Heart left ventricle (tissue), 16 donors: ENCODE data around the gene MICOS13. TPM values are rescaled to one million over a fixed set of nuclear protein-coding genes. Genes with fewer than 3 reads are reported as not detected.
"Not testable (repeated sequence)": the region's sequence is repeated elsewhere in the genome, so short reads cannot be mapped to it uniquely, and the experiment has no call there.

ENCODE experiments used
- ATAC-seq, 4 donors: fragments of 200-7000 bp; cut with Tn5 transposase; one replicate each; pipeline ENCODE4 v1.9.1; 2020 to 2022; ENCODE audit warnings: moderate library complexity in 4 of 4, mild to moderate bottlenecking in 3 of 4, moderate number of reproducible peaks in 1 of 4
- DNase-seq, 5 donors: peaks; one replicate each; pipeline ENCODE4 v3.0.0-alpha.2; 2020
- H3K27ac ChIP-seq, 12 donors: fragments of 200-600 bp; sonication (generic) in 4 of 12; one replicate each; pipeline versions ENCODE4 v1.5.0 to v1.8.0; 2016 to 2022; ENCODE audit warnings: mild to moderate bottlenecking in 2 of 12
- H3K27me3 ChIP-seq, 9 donors: fragments of 200-600 bp; sonication (generic) in 2 of 9; one replicate each; pipeline versions ENCODE4 v1.5.1 to v1.8.0; 2016 to 2022; ENCODE audit warnings: mild to moderate bottlenecking in 3 of 9
- H3K36me3 ChIP-seq, 9 donors: fragments of 200-600 bp; sonication (generic) in 2 of 9; one replicate each; pipeline versions ENCODE4 v1.5.0 to v1.8.0; 2018 to 2022; ENCODE audit warnings: mild to moderate bottlenecking in 2 of 9
- H3K4me1 ChIP-seq, 12 donors: fragments of 200-600 bp; sonication (generic) in 4 of 12; one replicate each; pipeline versions ENCODE4 v1.5.0 to v1.8.0; 2016 to 2022; ENCODE audit warnings: mild to moderate bottlenecking in 3 of 12
- H3K4me3 ChIP-seq, 12 donors: fragments of 200-600 bp; sonication (generic) in 4 of 12; one replicate each; pipeline versions ENCODE4 v1.5.0 to v1.8.0; 2017 to 2022; ENCODE audit warnings: mild to moderate bottlenecking in 9 of 12, moderate library complexity in 4 of 12
- H3K9me3 ChIP-seq, 12 donors: fragments of 200-600 bp; sonication (generic) in 4 of 12; one replicate each; pipeline versions ENCODE4 v1.5.0 to v1.8.0; 2016 to 2022; ENCODE audit warnings: mild to moderate bottlenecking in 1 of 12
- CTCF ChIP-seq, 12 donors: fragments of 200-600 bp; sonication (generic) in 4 of 12; IDR thresholded peaks; one replicate each; pipeline versions ENCODE4 v1.5.0 to v1.8.0; 2018 to 2022; ENCODE audit warnings: antibody characterized with exemption in 12 of 12, mild to moderate bottlenecking in 5 of 12
- POLR2A ChIP-seq, 2 donors: fragments of 450-650 bp; IDR thresholded peaks; one replicate each; pipeline ENCODE4 v1.6.1; 2017; ENCODE audit warnings: antibody characterized with exemption in 2 of 2, mild to moderate bottlenecking in 2 of 2, moderate library complexity in 2 of 2
- WGBS, 4 donors: extraction: QIAGEN DNeasy Blood & Tissue Kit in 2 of 4; methylation state at CpG; one replicate each; pipeline versions ENCODE4 v1.1.5 to v1.1.7; 2013 to 2018; 5-methylcytosine and 5-hydroxymethylcytosine counted together
- intact Hi-C, 10 donors: fragments of 100-400 bp; cut with DNase I; formaldehyde crosslinking; loops; one replicate each; pipeline versions ENCODE4 v1.11.1 to v1.14.2; 2022
- polyA plus RNA-seq, 2 donors: library from polyadenylated mRNA; stranded (reverse); fragments of 200-250 nt; gene quantifications; one replicate each; pipeline ENCODE4 v1.2.3, GENCODE V29; 2013
- total RNA-seq, 9 donors: library from RNA; depleted of rRNA in 2 of 9; stranded (reverse); fragments of >200 nt in 2 of 9; fragmentation: NEBNext Ultra II Directional in 3 of 9; extraction: Animal tissue kit (Norgen Biotek cat#: 25700) in 3 of 9; gene quantifications; one replicate each; pipeline versions ENCODE4 v1.1.0 to v1.2.4, GENCODE V29; 2016 to 2023
- donor health status: ischemic (EF 13 %, LVEDD 7.1; RV severe dilation, severe dysfunction).
- donor health status: healthy with polysubstance abuse.
- donor health status: DM: no; HTN: yes; CAD: no.
- donor health status: DM: no; HTN: no; CAD: no.
- donor health status: ischemic (EF 25% LVEDD 6.9; RV normal size, moderate dysfunction).
- donor health status: ischemic (EF 25% LVEDD 5.7; RV mildly dilated, moderate dysfunction).
- donor health status: healthy.
- donor health status: DM: yes; HTN: yes; CAD: no.
- donor health status: ischemic (EF 35%, LVEDD 5.7; RV mildly dilated, moderate dysfunction).
- donor health status: nonischemic (EF 11% LVEDD 7.7; RV severe dilation, severe dysfunction).
- donor health status: DM: yes; HTN: yes; CAD: no.
- donor health status: PGD.
- donor health status: ischemic (EF 29% LVEDD 5.4; RV normal size, mild dysfunction).
- donor health status: nonischemic (EF 23%, LVEDD 6.1; RV moderate dilation, normal function).

MICOS13 gene
- total and polyA plus RNA-seq, 11 donors, result 103 to 435 (median 142) TPM

DNA sequence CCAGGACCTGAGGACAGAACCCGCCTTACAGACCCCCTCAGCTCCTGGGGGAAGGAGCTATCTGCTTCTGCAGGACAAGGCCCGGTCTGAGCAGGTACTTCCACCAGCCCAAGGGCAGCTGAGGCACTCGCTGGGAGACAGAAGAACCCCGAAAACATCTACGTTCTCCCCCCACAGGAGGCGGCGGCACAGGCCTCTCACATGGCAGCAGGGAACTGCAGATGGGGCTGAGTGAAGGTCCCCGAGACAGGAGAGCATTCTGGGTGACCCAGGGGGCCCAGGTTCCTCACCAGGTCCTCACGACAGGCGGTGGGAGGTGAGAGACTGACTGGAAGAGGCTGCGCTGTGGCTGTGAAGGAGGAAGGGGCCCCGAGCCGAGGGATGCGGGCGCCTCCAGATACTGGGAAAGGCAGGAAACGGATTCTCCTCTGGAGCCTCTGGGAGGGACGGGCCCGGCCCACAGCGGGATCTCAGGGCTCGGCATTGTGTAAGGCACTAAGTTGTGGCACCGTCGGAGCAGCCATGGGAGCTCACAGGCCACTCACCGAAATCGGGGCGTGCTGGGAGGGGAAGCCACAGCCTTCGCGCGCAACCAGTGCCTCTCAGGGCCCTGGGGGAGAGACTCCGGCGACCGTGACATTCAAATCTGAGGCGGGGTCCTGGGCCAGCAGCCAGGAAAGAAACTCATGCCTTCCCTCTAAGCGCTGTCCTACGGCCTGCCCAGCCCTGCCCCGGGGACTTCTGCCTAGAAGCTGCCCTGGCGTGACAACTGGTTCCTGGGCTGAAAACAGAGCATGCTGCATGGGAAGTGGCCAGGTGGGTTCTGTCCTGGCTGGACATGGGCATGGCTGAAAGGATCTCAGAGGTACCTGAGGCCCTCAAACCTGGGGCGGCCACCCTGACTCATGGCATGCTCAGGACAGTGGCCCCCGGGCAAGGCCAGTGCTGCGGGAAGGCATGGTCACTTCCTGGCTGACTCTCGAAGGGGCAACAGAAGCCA lies 23.8 kb upstream of the MICOS13 start:
- no peak for DNase-seq

GRCh38 chr19:5702053-5702410 lies 21.7 kb upstream of the MICOS13 start:
- H3K4me1 ChIP-seq, result not testable (repeated sequence)

More for the DNA sequence above, 23.8 kb upstream of the MICOS13 start:
- no peak overlapping the region for H3K4me3 ChIP-seq
- H3K27ac ChIP-seq, result no peak overlapping the region
- intact Hi-C loops, result no loop called here
- peak in 2 of 4 donors; percentile 7 to 11 for ATAC-seq
- TF ChIP-seq POLR2A (IDR thresholded peaks at IDR 0.05) (no peak), CTCF (IDR thresholded peaks at IDR 0.05) (no peak)
- peaks cover 6 to 88% (median 81%) of the 10 kb centered on the region in 9 donors for H3K36me3 ChIP-seq
- no peaks in the 10 kb centered on the region for H3K9me3 ChIP-seq
- H3K27me3 ChIP-seq, result no peaks in the 10 kb centered on the region
- H3K4me1 ChIP-seq, result no peaks in the 10 kb centered on the region
- 94 to 97% (median 96%) methylated on average over 32 to 40 of the region's 40 CpGs for WGBS, 4 donors

GRCh38 chr19:5700455-5701092 lies 20.3 kb upstream of the MICOS13 start:
- intact Hi-C loops, result no loop called here
- no peak for ATAC-seq
- DNase-seq, result no peak
- TF ChIP-seq CTCF (IDR thresholded peaks at IDR 0.05) (no peak), POLR2A (IDR thresholded peaks at IDR 0.05) (no peak)
- no peaks in the 10 kb centered on the region for H3K4me1 ChIP-seq
- H3K36me3 ChIP-seq, result peaks cover 6 to 84% (median 74%) of the 10 kb centered on the region in 9 donors
- H3K9me3 ChIP-seq, result no peaks in the 10 kb centered on the region
- no peak overlapping the region for H3K4me3 ChIP-seq
- H3K27me3 ChIP-seq, result no peaks in the 10 kb centered on the region
- no peak overlapping the region for H3K27ac ChIP-seq
- WGBS, 4 donors, result 94 to 96% (median 95%) methylated on average over 15 to 22 of the region's 22 CpGs

More at GRCh38 chr19:5702053-5702410, 21.7 kb upstream of the MICOS13 start:
- H3K27me3 ChIP-seq, H3K4me3 ChIP-seq, ATAC-seq, H3K27ac ChIP-seq, intact Hi-C loops, DNase-seq, H3K9me3 ChIP-seq: not testable (repeated sequence)
- WGBS, 4 donors, result 90 to 100% (median 94%) methylated on average over 3 to 19 of the region's 28 CpGs
- peaks cover 6 to 84% (median 74%) of the 10 kb centered on the region in 9 donors for H3K36me3 ChIP-seq

DNA sequence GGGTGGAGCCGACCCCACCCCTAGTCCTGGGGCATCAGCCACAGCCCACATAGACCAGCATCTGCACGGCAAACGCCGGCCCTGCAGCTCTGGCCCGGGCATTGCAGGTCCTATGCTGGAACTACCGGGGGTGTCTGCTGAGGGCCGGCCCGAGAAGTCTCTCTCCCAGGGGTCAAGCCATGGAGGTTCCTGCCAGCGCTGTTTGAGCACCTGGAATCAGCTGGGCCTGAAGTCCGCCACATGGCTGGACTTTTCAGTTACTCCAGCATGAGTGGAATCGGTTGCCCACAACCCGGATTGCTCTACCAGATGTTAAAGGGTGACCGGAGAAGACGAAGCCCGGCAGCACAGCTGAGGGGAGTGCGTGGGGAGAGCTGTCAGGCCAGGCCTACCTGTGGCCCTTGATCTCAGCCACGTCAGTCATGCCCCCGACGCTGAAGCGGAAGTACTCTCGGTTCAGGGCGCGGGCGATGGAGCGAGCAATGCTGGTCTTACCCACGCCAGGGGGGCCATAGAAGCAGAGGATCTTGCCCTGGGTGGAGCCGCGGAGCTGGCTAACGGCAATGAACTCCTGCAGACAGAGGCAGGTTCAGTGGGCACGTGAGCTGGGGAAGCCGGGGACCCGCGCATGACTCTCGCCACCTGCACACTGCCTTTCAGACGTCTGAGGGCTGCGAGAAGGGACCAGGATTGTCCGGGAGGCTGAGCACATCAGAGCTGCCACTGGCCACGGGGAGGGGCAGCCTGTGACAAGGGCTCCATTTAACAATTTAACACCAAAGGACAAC lies 18.5 kb upstream of the MICOS13 start:
- DNase-seq (no peak), ATAC-seq (peak in 2 of 4 donors; percentile 2 to 7)
- Histone ChIP-seq H3K9me3 (no peaks in the 10 kb centered on the region), H3K36me3 (peaks cover under 1 to 84% (median 74%) of the 10 kb centered on the region in 9 donors), H3K4me3 (no peak overlapping the region), H3K4me1 (peaks cover 0 to 1% (median 0%) of the 10 kb centered on the region in 12 donors), H3K27me3 (no peaks in the 10 kb centered on the region), H3K27ac (no peak overlapping the region)
- 90 to 94% (median 92%) methylated on average over 33 to 38 of the region's 38 CpGs for WGBS, 4 donors
- intact Hi-C loops, result no loop called here
- TF ChIP-seq POLR2A (IDR thresholded peaks at IDR 0.05) (no peak), CTCF (IDR thresholded peaks at IDR 0.05) (no peak)
